Neural cell (in vitro differentiated cells): Measurements from ENCODE around the gene PPP6C. TPM values are rescaled to one million over a fixed set of nuclear protein-coding genes. Genes with fewer than 3 reads are reported as not detected.

ENCODE experiments used
- H2AFZ ChIP-seq: fragments of 200-600, 300-800 bp; sonication (generic), shearing (Covaris generic); 2 replicates; pipeline ENCODE4 v1.6.0; 2014; ENCODE audit warnings: low read depth, mild to moderate bottlenecking, antibody characterized with exemption, low read length, moderate library complexity
- H3F3A ChIP-seq: fragments of 200-600 bp; shearing (Covaris generic); 2 replicates; pipeline ENCODE4 v1.6.1; 2016; ENCODE audit warnings: mild to moderate bottlenecking, moderate library complexity, mixed read lengths, antibody characterized with exemption, low read length; ENCODE audit not compliant: insufficient read depth, poor library complexity, severe bottlenecking
- H3K27ac ChIP-seq: fragments of 200-600, 300-800 bp; sonication (generic), shearing (Covaris generic); 2 replicates; pipeline ENCODE4 v1.5.1; 2014; ENCODE audit warnings: mild to moderate bottlenecking, low read length, moderate library complexity
- H3K27me3 ChIP-seq: fragments of 300-800, 200-600 bp; sonication (generic), shearing (Covaris generic); 2 replicates; pipeline ENCODE4 v1.6.0; 2014; ENCODE audit warnings: mild to moderate bottlenecking, low read depth, low read length, moderate library complexity; ENCODE audit not compliant: insufficient read depth
- H3K36me3 ChIP-seq: fragments of 300-800, 200-600 bp; sonication (generic), shearing (Covaris generic); 2 replicates; pipeline ENCODE4 v1.5.1; 2014; ENCODE audit warnings: mild to moderate bottlenecking, antibody characterized with exemption, low read length, moderate library complexity; ENCODE audit not compliant: insufficient read depth
- H3K4me2 ChIP-seq: fragments of 300-800, 200-600 bp; sonication (generic), shearing (Covaris generic); 2 replicates; pipeline ENCODE4 v1.6.0; 2014; ENCODE audit warnings: mild to moderate bottlenecking, low read length
- H3K4me3 ChIP-seq: fragments of 300-800, 200-600 bp; sonication (generic), shearing (Covaris generic); 2 replicates; pipeline ENCODE4 v1.5.1; 2014; ENCODE audit warnings: mild to moderate bottlenecking, low read length, moderate library complexity
- H3K79me2 ChIP-seq: fragments of 200-600 bp; shearing (Covaris generic); replicated peaks from 2 replicates; pipeline ENCODE4 v1.6.0; 2014; ENCODE audit warnings: mild to moderate bottlenecking, low read length, moderate library complexity; ENCODE audit not compliant: insufficient read depth
- H3K9ac ChIP-seq: fragments of 300-800, 200-600 bp; sonication (generic), shearing (Covaris generic); 2 replicates; pipeline ENCODE4 v1.6.1; 2016; ENCODE audit warnings: mild to moderate bottlenecking, low read length, mixed read lengths
- H3K9me2 ChIP-seq: fragments of 200-600 bp; shearing (Covaris generic); 2 replicates; pipeline ENCODE4 v1.6.1; 2016; ENCODE audit warnings: mild to moderate bottlenecking, low read length, mixed read lengths; ENCODE audit not compliant: insufficient read depth
- H3K9me3 ChIP-seq: fragments of 200-600, 300-800 bp; sonication (generic), shearing (Covaris generic); 2 replicates; pipeline ENCODE4 v1.6.1; 2016; ENCODE audit warnings: mild to moderate bottlenecking, mixed run types, low read length, moderate library complexity, mixed read lengths
- H4K20me1 ChIP-seq: fragments of 200-600 bp; shearing (Covaris generic); 2 replicates; pipeline ENCODE4 v1.6.1; 2016; ENCODE audit warnings: mild to moderate bottlenecking, mixed run types; ENCODE audit not compliant: insufficient read depth
- CTCF ChIP-seq: fragments of 450-650 bp; IDR thresholded peaks from 2 replicates; pipeline ENCODE4 v1.5.1; 2014; ENCODE audit warnings: antibody characterized with exemption, mild to moderate bottlenecking, moderate library complexity; ENCODE audit not compliant: poor library complexity, severe bottlenecking
- EP300 ChIP-seq: fragments of 450-650 bp; conservative IDR thresholded peaks from 2 replicates; pipeline ENCODE4 v1.6.1; 2014; ENCODE audit warnings: antibody characterized with exemption, mild to moderate bottlenecking, moderate library complexity; ENCODE audit not compliant: poor library complexity, severe bottlenecking
- EZH2 ChIP-seq: fragments of 200-600, 300-800 bp; shearing (Covaris generic), sonication (generic); IDR thresholded peaks from 2 replicates; pipeline ENCODE4 v1.6.1; 2014; ENCODE audit warnings: antibody characterized with exemption, low read length, borderline replicate concordance, mild to moderate bottlenecking; ENCODE audit not compliant: insufficient read depth, poor library complexity, severe bottlenecking
- MXI1 ChIP-seq: fragments of 450-650 bp; conservative IDR thresholded peaks from 2 replicates; pipeline ENCODE4 v1.6.1; 2014; ENCODE audit warnings: antibody characterized with exemption, mild to moderate bottlenecking; ENCODE audit not compliant: poor library complexity, severe bottlenecking
- POLR2AphosphoS5 ChIP-seq: IDR thresholded peaks from 2 replicates; pipeline ENCODE4 v1.6.1; 2012
- RAD21 ChIP-seq: fragments of 450-650 bp; conservative IDR thresholded peaks from 2 replicates; pipeline ENCODE4 v1.6.1; 2014; ENCODE audit warnings: antibody characterized with exemption, mild to moderate bottlenecking, moderate library complexity
- REST ChIP-seq: IDR thresholded peaks from 2 replicates; pipeline ENCODE4 v1.6.1; 2012; ENCODE audit warnings: borderline replicate concordance
- SMC3 ChIP-seq: fragments of 450-650 bp; conservative IDR thresholded peaks from 2 replicates; pipeline ENCODE4 v1.6.1; 2014; ENCODE audit warnings: antibody characterized with exemption, mild to moderate bottlenecking, moderate library complexity; ENCODE audit not compliant: poor library complexity
- TAF1 ChIP-seq: IDR thresholded peaks from 2 replicates; pipeline ENCODE4 v1.6.1; 2012; ENCODE audit warnings: low read depth
- polyA plus RNA-seq: library from polyadenylated mRNA; depleted of rRNA; stranded (reverse); fragments of >200 nt; gene quantifications from 2 replicates; pipeline ENCODE4 v1.2.3, GENCODE V29; 2014

Gene PPP6C
- polyA plus RNA-seq, 1 donor from 2014 or later, result 25.1 TPM

GRCh38 chr9:125150349-125151245 is 39.0 kb downstream of the PPP6C start:
- H3K9me3 ChIP-seq, result no peaks in the 10 kb centered on the region
- H3K27me3 ChIP-seq, result no peaks in the 10 kb centered on the region
- H3K27ac ChIP-seq, result no peak overlapping the region
- no peaks in the 10 kb centered on the region for H4K20me1 ChIP-seq
- H3K4me3 ChIP-seq, result no peak overlapping the region
- H3K36me3 ChIP-seq, result peaks cover 4% of the 10 kb centered on the region
- H2AFZ ChIP-seq, result no peak overlapping the region
- H3K9ac ChIP-seq, result no peak overlapping the region
- no peaks in the 10 kb centered on the region for H3K79me2 ChIP-seq
- H3F3A ChIP-seq, result no peaks in the 10 kb centered on the region
- TF ChIP-seq MXI1, result no peak
- H3K9me2 ChIP-seq, result no peaks in the 10 kb centered on the region
- no peak overlapping the region for H3K4me2 ChIP-seq

- Histone ChIP-seq H2AFZ (no peak overlapping the region), H3K4me3 (no peak overlapping the region), H3K27me3 (no peaks in the 10 kb centered on the region), H3K9me2 (no peaks in the 10 kb centered on the region), H3K79me2 (peaks cover 3% of the 10 kb centered on the region), H3K27ac (no peak overlapping the region), H3K36me3 (no peaks in the 10 kb centered on the region), H3K9me3 (no peaks in the 10 kb centered on the region), H3K4me2 (no peak overlapping the region), H4K20me1 (no peaks in the 10 kb centered on the region), H3F3A (no peaks in the 10 kb centered on the region), H3K9ac (no peak overlapping the region)
- TF ChIP-seq POLR2AphosphoS5, result no peak
- no peak for TF ChIP-seq CTCF
- no peak for TF ChIP-seq EZH2
- no peak for TF ChIP-seq REST
- TF ChIP-seq EP300, result no peak
- no peak for TF ChIP-seq TAF1
- TF ChIP-seq MXI1, result no peak
- no peak for TF ChIP-seq RAD21
- TF ChIP-seq SMC3, result no peak
Observed at GRCh38 chr9:125147401-125147951, 42.1 kb downstream of the PPP6C start.
